Neural progenitor cell (in vitro differentiated cells): Measurements from ENCODE around the gene PBXIP1.

Experiments used
- CTCF ChIP-seq: fragments of 200-600 bp; sonication (generic); IDR thresholded peaks from 2 replicates; pipeline ENCODE4 v1.5.1; 2017; ENCODE audit warnings: antibody characterized with exemption, mild to moderate bottlenecking
- EZH2phosphoT487 ChIP-seq: fragments of 200-600 bp; sonication (generic); IDR thresholded peaks from 2 replicates; pipeline ENCODE4 v1.6.1; 2017; ENCODE audit warnings: antibody characterized with exemption

GRCh38 chr1:154954541-154954940 is 1.4 kb downstream of the PBXIP1 start:
- TF ChIP-seq CTCF = no peak
- no peak for TF ChIP-seq EZH2phosphoT487
